ENCODE data around the gene FAM193A.

The FAM193A gene

DNA sequence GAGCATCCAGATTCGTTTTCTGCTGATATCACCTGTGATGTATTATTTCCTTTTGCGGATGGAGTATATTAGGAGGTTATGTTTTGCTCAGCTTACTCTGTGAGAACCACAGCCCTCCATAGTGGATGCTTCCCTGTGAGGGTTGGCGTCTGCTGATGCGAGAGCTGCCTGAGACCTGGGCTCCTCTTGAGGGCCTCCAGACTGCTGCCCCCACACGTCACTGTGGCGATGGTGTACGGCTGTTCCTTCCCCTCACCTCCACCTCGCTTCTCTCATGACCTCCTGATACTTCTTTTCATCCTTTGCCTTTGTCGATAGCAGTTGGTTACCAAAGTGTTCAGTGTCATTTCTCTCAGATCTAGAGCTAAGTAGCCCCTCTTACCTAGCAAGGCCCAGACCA lies 148.0 kb downstream of the FAM193A start:
- H3K27ac ChIP-seq (ENCODE audit: poor library complexity, severe bottlenecking), result no peak overlapping the region
- no peaks in the 10 kb centered on the region for H3K4me1 ChIP-seq (ENCODE audit: insufficient read depth, poor library complexity, severe bottlenecking)
- H3K9me3 ChIP-seq (ENCODE audit: severe bottlenecking), result no peaks in the 10 kb centered on the region
- H3K4me3 ChIP-seq (ENCODE audit: severe bottlenecking), result no peak overlapping the region
- ATAC-seq (ENCODE audit: low read depth), result no peak
- TF ChIP-seq, protein P1, sequence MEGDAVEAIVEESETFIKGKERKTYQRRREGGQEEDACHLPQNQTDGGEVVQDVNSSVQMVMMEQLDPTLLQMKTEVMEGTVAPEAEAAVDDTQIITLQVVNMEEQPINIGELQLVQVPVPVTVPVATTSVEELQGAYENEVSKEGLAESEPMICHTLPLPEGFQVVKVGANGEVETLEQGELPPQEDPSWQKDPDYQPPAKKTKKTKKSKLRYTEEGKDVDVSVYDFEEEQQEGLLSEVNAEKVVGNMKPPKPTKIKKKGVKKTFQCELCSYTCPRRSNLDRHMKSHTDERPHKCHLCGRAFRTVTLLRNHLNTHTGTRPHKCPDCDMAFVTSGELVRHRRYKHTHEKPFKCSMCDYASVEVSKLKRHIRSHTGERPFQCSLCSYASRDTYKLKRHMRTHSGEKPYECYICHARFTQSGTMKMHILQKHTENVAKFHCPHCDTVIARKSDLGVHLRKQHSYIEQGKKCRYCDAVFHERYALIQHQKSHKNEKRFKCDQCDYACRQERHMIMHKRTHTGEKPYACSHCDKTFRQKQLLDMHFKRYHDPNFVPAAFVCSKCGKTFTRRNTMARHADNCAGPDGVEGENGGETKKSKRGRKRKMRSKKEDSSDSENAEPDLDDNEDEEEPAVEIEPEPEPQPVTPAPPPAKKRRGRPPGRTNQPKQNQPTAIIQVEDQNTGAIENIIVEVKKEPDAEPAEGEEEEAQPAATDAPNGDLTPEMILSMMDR (IDR thresholded peaks at IDR 0.05; ENCODE audit: poor library complexity, severe bottlenecking), result no peak
- H3K27me3 ChIP-seq (ENCODE audit: insufficient read depth, poor library complexity, severe bottlenecking), result no peaks in the 10 kb centered on the region
- H3K36me3 ChIP-seq (ENCODE audit: low read depth), result peaks cover 52% of the 10 kb centered on the region
- no peak for DNase-seq (ENCODE audit: low spot score)

DNA sequence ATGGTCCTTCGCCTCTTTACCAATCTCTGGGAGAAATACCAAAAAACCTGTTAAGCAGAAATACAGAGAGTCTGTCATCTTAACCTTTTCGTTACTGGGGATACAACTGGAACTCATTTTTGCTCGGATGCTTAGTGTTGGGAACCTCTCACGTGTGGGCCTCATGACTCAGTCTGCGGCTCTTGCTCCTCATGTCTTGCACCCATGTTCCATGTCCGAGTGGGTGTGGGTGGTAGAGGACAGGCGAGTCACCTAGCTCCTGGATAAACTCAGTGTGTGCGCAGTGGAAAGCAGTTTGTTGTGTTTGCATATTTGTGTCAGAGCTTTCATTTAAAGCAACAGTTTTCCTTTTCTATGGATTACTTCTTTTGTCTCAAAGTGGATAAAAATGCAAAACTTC lies 149.1 kb downstream of the FAM193A start:
- H3K27me3 ChIP-seq (ENCODE audit: insufficient read depth, poor library complexity, severe bottlenecking), result no peaks in the 10 kb centered on the region
- DNase-seq (ENCODE audit: low spot score) (no peak), ATAC-seq (ENCODE audit: low read depth) (no peak)
- no peak overlapping the region for H3K27ac ChIP-seq (ENCODE audit: poor library complexity, severe bottlenecking)
- H3K4me3 ChIP-seq (ENCODE audit: severe bottlenecking), result no peak overlapping the region
- H3K4me1 ChIP-seq (ENCODE audit: insufficient read depth, poor library complexity, severe bottlenecking), result no peaks in the 10 kb centered on the region
- TF ChIP-seq, protein P1 (IDR thresholded peaks at IDR 0.05; ENCODE audit: poor library complexity, severe bottlenecking), result no peak
- H3K36me3 ChIP-seq (ENCODE audit: low read depth), result peaks cover 56% of the 10 kb centered on the region
- no peaks in the 10 kb centered on the region for H3K9me3 ChIP-seq (ENCODE audit: severe bottlenecking)

GRCh38 chr4:2686379-2687265 lies 150.2 kb downstream of the FAM193A start:
- no peaks in the 10 kb centered on the region for H3K9me3 ChIP-seq (ENCODE audit: severe bottlenecking)
- DNase-seq (ENCODE audit: low spot score), result no peak
- no peak overlapping the region for H3K27ac ChIP-seq (ENCODE audit: poor library complexity, severe bottlenecking)
- H3K4me3 ChIP-seq (ENCODE audit: severe bottlenecking), result no peak overlapping the region
- ATAC-seq (ENCODE audit: low read depth), result no peak
- peaks cover 59% of the 10 kb centered on the region for H3K36me3 ChIP-seq (ENCODE audit: low read depth)
- TF ChIP-seq, protein P1 (IDR thresholded peaks at IDR 0.05; ENCODE audit: poor library complexity, severe bottlenecking), result no peak
- H3K27me3 ChIP-seq (ENCODE audit: insufficient read depth, poor library complexity, severe bottlenecking), result no peaks in the 10 kb centered on the region
- H3K4me1 ChIP-seq (ENCODE audit: insufficient read depth, poor library complexity, severe bottlenecking), result no peaks in the 10 kb centered on the region

DNA sequence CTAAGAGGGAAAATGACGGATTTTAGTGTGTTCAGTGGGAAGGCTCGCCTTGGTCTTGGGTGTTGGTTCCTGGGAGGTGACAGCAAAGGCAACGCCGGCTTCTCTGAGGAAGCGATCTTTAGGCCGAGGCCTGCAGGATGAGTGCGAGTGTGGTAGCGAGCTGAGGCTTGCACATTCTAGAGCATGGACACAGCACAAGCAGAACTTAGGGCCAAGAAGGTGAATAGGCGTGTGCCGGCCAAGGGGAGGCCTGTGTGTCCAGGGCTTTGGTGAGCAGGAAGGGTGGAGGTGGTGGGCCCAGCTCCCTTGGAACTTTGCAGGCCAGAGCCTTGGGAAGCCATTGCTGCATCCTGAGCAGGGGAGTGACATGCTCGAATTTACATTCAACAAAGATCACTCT lies 151.8 kb downstream of the FAM193A start:
- TF ChIP-seq, protein P1 (IDR thresholded peaks at IDR 0.05; ENCODE audit: poor library complexity, severe bottlenecking), result no peak
- Histone ChIP-seq H3K9me3 (ENCODE audit: severe bottlenecking) (no peaks in the 10 kb centered on the region), H3K4me1 (ENCODE audit: insufficient read depth, poor library complexity, severe bottlenecking) (no peaks in the 10 kb centered on the region), H3K36me3 (ENCODE audit: low read depth) (peaks cover 70% of the 10 kb centered on the region), H3K4me3 (ENCODE audit: severe bottlenecking) (no peak overlapping the region), H3K27me3 (ENCODE audit: insufficient read depth, poor library complexity, severe bottlenecking) (no peaks in the 10 kb centered on the region), H3K27ac (ENCODE audit: poor library complexity, severe bottlenecking) (no peak overlapping the region)
- no peak for ATAC-seq (ENCODE audit: low read depth)
- no peak for DNase-seq (ENCODE audit: low spot score)

GRCh38 chr4:2688697-2689096 lies 152.2 kb downstream of the FAM193A start:
- H3K4me1 ChIP-seq (ENCODE audit: insufficient read depth, poor library complexity, severe bottlenecking), result no peaks in the 10 kb centered on the region
- TF ChIP-seq, protein P1 (IDR thresholded peaks at IDR 0.05; ENCODE audit: poor library complexity, severe bottlenecking), result no peak
- no peak for DNase-seq (ENCODE audit: low spot score)
- no peaks in the 10 kb centered on the region for H3K9me3 ChIP-seq (ENCODE audit: severe bottlenecking)
- H3K36me3 ChIP-seq (ENCODE audit: low read depth), result peaks cover 68% of the 10 kb centered on the region
- H3K4me3 ChIP-seq (ENCODE audit: severe bottlenecking), result no peak overlapping the region
- H3K27me3 ChIP-seq (ENCODE audit: insufficient read depth, poor library complexity, severe bottlenecking), result no peaks in the 10 kb centered on the region
- no peak overlapping the region for H3K27ac ChIP-seq (ENCODE audit: poor library complexity, severe bottlenecking)
- peak; percentile 14; the same call in 1 of the 3 replicates for ATAC-seq (ENCODE audit: low read depth)
